Activated CD4-positive, alpha-beta T cell treated with anti-CD3 and anti-CD28 coated beads for 24 hours (primary cell): ENCODE data around the gene MYZAP.

Experiments used
- DNase-seq, 2 donors: peaks; one replicate each; pipeline ENCODE4 v3.0.0-alpha.2; 2020; ENCODE audit warnings: low read depth in 2 of 2

The MYZAP gene

GRCh38 chr15:57626713-57627440, 35.2 kb downstream of the MYZAP start:
- DNase-seq, result no peak

GRCh38 chr15:57631386-57632110, 39.8 kb downstream of the MYZAP start:
- no peak for DNase-seq

- DNase-seq, result no peak
These were observed 42.6 kb downstream of the MYZAP start for GRCh38 chr15:57634290-57634689.

- no peak for DNase-seq
These were observed 43.7 kb downstream of the MYZAP start for GRCh38 chr15:57635300-57635909.

- no peak for DNase-seq
These were observed 46.1 kb downstream of the MYZAP start for GRCh38 chr15:57637846-57638245.

GRCh38 chr15:57639306-57639705, 47.6 kb downstream of the MYZAP start:
- DNase-seq, result no peak

GRCh38 chr15:57640930-57641682, 49.4 kb downstream of the MYZAP start:
- no peak for DNase-seq

- DNase-seq, result no peak
These were observed 52.1 kb downstream of the MYZAP start for GRCh38 chr15:57643826-57644225.

GRCh38 chr15:57646087-57646486, 54.4 kb downstream of the MYZAP start:
- no peak for DNase-seq

- DNase-seq, result no peak
These were observed 55.5 kb downstream of the MYZAP start for GRCh38 chr15:57647071-57647790.

- DNase-seq, result no peak
These were observed 56.1 kb downstream of the MYZAP start for GRCh38 chr15:57647791-57648130.

- no peak for DNase-seq
These were observed 57.4 kb downstream of the MYZAP start for GRCh38 chr15:57649138-57649537.

- DNase-seq, result no peak
These were observed 59.7 kb downstream of the MYZAP start for GRCh38 chr15:57651445-57651844.

- no peak for DNase-seq
These were observed 60.8 kb downstream of the MYZAP start for GRCh38 chr15:57652481-57652880.

GRCh38 chr15:57654153-57654852, 62.6 kb downstream of the MYZAP start:
- no peak for DNase-seq

GRCh38 chr15:57655053-57655452, 63.3 kb downstream of the MYZAP start:
- DNase-seq, result no peak

- no peak for DNase-seq
These were observed 64.1 kb downstream of the MYZAP start for GRCh38 chr15:57655809-57656208.

GRCh38 chr15:57656434-57656833, 64.7 kb downstream of the MYZAP start:
- DNase-seq, result no peak

GRCh38 chr15:57657619-57658018, 65.9 kb downstream of the MYZAP start:
- DNase-seq, result no peak

GRCh38 chr15:57662091-57662744, 70.5 kb downstream of the MYZAP start:
- no peak for DNase-seq

GRCh38 chr15:57662802-57663201, 71.1 kb downstream of the MYZAP start:
- DNase-seq, result no peak
